HepG2 (cell line): ENCODE results near the gene RANBP6. TPM values are rescaled to one million over a fixed set of nuclear protein-coding genes. Genes with fewer than 3 reads are reported as not detected.

Experiments
- ATAC-seq: fragments of 200-7000 bp; cut with Tn5 transposase; 3 replicates; pipeline ENCODE4 v1.9.1; 2020; ENCODE audit warnings: mild to moderate bottlenecking, moderate library complexity
- BruUV-seq: library from RNA; stranded (reverse); fragments of 400-500 nt; replicated peaks from 2 replicates; lab custom pipeline; 2021; lab: Mats Ljungman, UMichigan
- CTCF ChIA-PET: fragments of 300-600 bp; formaldehyde crosslinking; extraction: SDS; loops from one replicate; lab custom pipeline; 2021; ENCODE audit warnings: low total read pairs, inconsistent platforms, low intra/inter-chr PET ratio; lab: Yijun Ruan, JAX
- POLR2A ChIA-PET: fragments of 350-600 bp; sonication (Branson Sonifier 250); formaldehyde crosslinking; loops from one replicate; lab custom pipeline; 2020; ENCODE audit warnings: antibody characterized with exemption, inconsistent platforms; lab: Yijun Ruan, JAX
- DNase-seq: peaks from one replicate; pipeline ENCODE4 v3.0.0-alpha.2; 2015; ENCODE audit warnings: low spot score
- FAIRE-seq: peaks from 3 replicates; lab custom pipeline; 2011; peaks lifted over from hg19 to GRCh38; lab: Jason Lieb, UNC
- H2AFZ ChIP-seq: one replicate; pipeline ENCODE4 v1.6.1; 2011; ENCODE audit warnings: low read length, inconsistent platforms
- H3K27ac ChIP-seq: fragments of 300-600 bp; 3 replicates; pipeline ENCODE4 v1.8.0; 2011; ENCODE audit warnings: mixed run types, mild to moderate bottlenecking, mixed read lengths, low read length, inconsistent platforms; ENCODE audit not compliant: insufficient read depth; ENCODE audit errors: extremely low read length
- H3K27me3 ChIP-seq, 2 experiments: fragments of 200-600 bp in 1 of 2; 2 replicates in 1 of 2; 3 replicates in 1 of 2; pipeline versions ENCODE4 v1.6.0 to v1.8.0; 2011; ENCODE audit warnings: low read length in 2 of 2, mild to moderate bottlenecking in 2 of 2, moderate library complexity in 2 of 2, inconsistent platforms in 1 of 2; ENCODE audit not compliant: insufficient read depth in 2 of 2, control insufficient read depth in 1 of 2
- H3K36me3 ChIP-seq, 2 experiments: fragments of 200-600 bp in 1 of 2; replicated peaks in 1 of 2; 2 replicates in 1 of 2; 3 replicates in 1 of 2; pipeline versions ENCODE4 v1.5.1 to v1.8.0; 2011; ENCODE audit warnings: low read length in 2 of 2, inconsistent platforms in 1 of 2; ENCODE audit not compliant: insufficient read depth in 2 of 2, control insufficient read depth in 1 of 2
- H3K4me1 ChIP-seq: 2 replicates; pipeline ENCODE4 v1.5.1; 2012; ENCODE audit warnings: low read length, inconsistent platforms; ENCODE audit not compliant: insufficient read depth
- H3K4me2 ChIP-seq: 2 replicates; pipeline ENCODE4 v1.6.0; 2011; ENCODE audit warnings: low read depth, low read length, inconsistent platforms
- H3K4me3 ChIP-seq, 3 experiments: fragments of 200-600 bp in 1 of 3; sonication (generic), shearing (Covaris generic) in 1 of 3; replicated peaks in 1 of 3; 2 replicates each; pipeline ENCODE4 v1.5.1; 2011 to 2016; ENCODE audit warnings: low read length in 3 of 3, inconsistent platforms in 2 of 3, low read depth in 2 of 3, mild to moderate bottlenecking in 2 of 3, control low read depth in 1 of 3, mixed read lengths in 1 of 3; ENCODE audit not compliant: insufficient read depth in 1 of 3
- H3K79me2 ChIP-seq: one replicate; pipeline ENCODE4 v1.6.1; 2011; ENCODE audit warnings: low read length, inconsistent platforms; ENCODE audit not compliant: insufficient read depth
- H3K9ac ChIP-seq: 2 replicates; pipeline ENCODE4 v1.6.0; 2011; ENCODE audit warnings: mild to moderate bottlenecking, low read depth, low read length, inconsistent platforms; ENCODE audit not compliant: insufficient read depth
- H3K9me3 ChIP-seq: 2 replicates; pipeline ENCODE4 v1.5.1; 2012; ENCODE audit warnings: mild to moderate bottlenecking, low read length
- H4K20me1 ChIP-seq: 2 replicates; pipeline ENCODE4 v1.6.0; 2011; ENCODE audit warnings: inconsistent platforms, mild to moderate bottlenecking, low read length, moderate library complexity; ENCODE audit not compliant: insufficient read depth
- HDAC6 ChIP-seq: fragments of 200-600 bp; sonication (generic); IDR thresholded peaks from 2 replicates; pipeline ENCODE4 v1.7.0; 2017; ENCODE audit warnings: mild to moderate bottlenecking, antibody characterized with exemption, low read length, low read depth
- HIC2 ChIP-seq: sonication (generic); formaldehyde crosslinking; IDR thresholded peaks from 2 replicates; pipeline ENCODE4 v1.9.0; 2022; ENCODE audit warnings: low read depth, missing genetic modification reagents
- ISX ChIP-seq: sonication (generic); formaldehyde crosslinking; conservative IDR thresholded peaks from 2 replicates; pipeline ENCODE4 v1.5.0; 2020; ENCODE audit warnings: missing genetic modification reagents
- JARID2 ChIP-seq: sonication (generic); formaldehyde crosslinking; IDR thresholded peaks from 2 replicates; pipeline ENCODE4 v1.8.1; 2023; ENCODE audit warnings: missing genetic modification reagents, inconsistent platforms; ENCODE audit not compliant: insufficient replicate concordance
- RBM39 ChIP-seq: fragments of 200-400 bp; formaldehyde crosslinking; IDR thresholded peaks from one replicate; pipeline ENCODE4 v1.6.1; 2018; ENCODE audit warnings: antibody characterized with exemption, mild to moderate bottlenecking, low read depth, low read length; ENCODE audit not compliant: poor library complexity, severe bottlenecking
- TOPORS ChIP-seq: sonication (generic); formaldehyde crosslinking; IDR thresholded peaks from 2 replicates; pipeline ENCODE4 v1.8.0; 2023; ENCODE audit warnings: mild to moderate bottlenecking, missing genetic modification reagents
- ZKSCAN1 ChIP-seq: fragments of 150-350 bp; IDR thresholded peaks from 2 replicates; pipeline ENCODE4 v1.6.1; 2014; ENCODE audit warnings: low read length
- ZNF12 ChIP-seq: sonication (generic); formaldehyde crosslinking; IDR thresholded peaks from 2 replicates; pipeline ENCODE4 v1.5.0; 2020; ENCODE audit warnings: missing genetic modification reagents
- ZNF281 ChIP-seq: sonication (generic); formaldehyde crosslinking; IDR thresholded peaks from 2 replicates; pipeline ENCODE4 v1.4.0; 2020; ENCODE audit warnings: missing genetic modification reagents, borderline replicate concordance
- ZNF432 ChIP-seq: sonication (generic); formaldehyde crosslinking; IDR thresholded peaks from 2 replicates; pipeline ENCODE4 v1.5.0; 2020; ENCODE audit warnings: missing genetic modification reagents, mild to moderate bottlenecking, borderline replicate concordance
- ZNF446 ChIP-seq: sonication (generic); formaldehyde crosslinking; IDR thresholded peaks from 2 replicates; pipeline ENCODE4 v1.5.0; 2020; ENCODE audit warnings: mild to moderate bottlenecking, missing genetic modification reagents
- ZNF652 ChIP-seq: IDR thresholded peaks from 2 replicates; pipeline ENCODE4 v1.6.1; 2016; ENCODE audit warnings: low read depth, borderline replicate concordance
- ZNF800 ChIP-seq: sonication (generic); formaldehyde crosslinking; IDR thresholded peaks from 2 replicates; pipeline ENCODE4 v1.4.0; 2020; ENCODE audit warnings: missing genetic modification reagents
- ZNF879 ChIP-seq: sonication (generic); formaldehyde crosslinking; IDR thresholded peaks from 2 replicates; pipeline ENCODE4 v1.8.1; 2023; ENCODE audit warnings: missing genetic modification reagents
- WGBS: methylation state at CpG from one replicate; pipeline ENCODE4 v1.1.6; 2017; ENCODE audit warnings: low lambda C conversion rate; 5-methylcytosine and 5-hydroxymethylcytosine counted together
- in situ Hi-C: cut with HindIII; loops from 2 replicates; pipeline ENCODE4 v1.10.0; 2017; ENCODE audit warnings: low pct_unique_long_range_greater_than_20kb; ENCODE audit not compliant: extremely low pct_ligation_motif_present
- intact Hi-C: fragments of 100-400 bp; cut with micrococcal nuclease; formaldehyde crosslinking; loops from one replicate; pipeline ENCODE4 v1.10.0; 2022; ENCODE audit not compliant: unreplicated experiment
- polyA plus RNA-seq, 8 experiments: library from polyadenylated mRNA; depleted of rRNA in 3 of 8; stranded (reverse) in 7 of 8; unstranded in 1 of 8; fragments of >200 nt; fragmentation: Illumina TruSeq in 4 of 8; extraction: Trizol in 4 of 8; gene quantifications; 2 replicates each; pipeline versions ENCODE4 v1.2.1 to v1.2.3, GENCODE V29; 2011 to 2016; ENCODE audit warnings: low read depth in 4 of 8, missing spikeins in 1 of 8, mixed read lengths in 1 of 8; ENCODE audit not compliant: insufficient read depth in 1 of 8
- total RNA-seq, 5 experiments: library from RNA; depleted of rRNA; stranded (reverse); fragments of >200 nt; fragmentation: Illumina TruSeq; extraction: Trizol; gene quantifications; 2 replicates each; pipeline ENCODE4 v1.2.3, GENCODE V29; 2016; ENCODE audit warnings: low read depth in 1 of 5

Gene RANBP6
- total and polyA plus RNA-seq, 2 of the 13 experiments (the other 11 are each of a cell fraction or from before 2014, with no cell fraction given), result 7.5 to 26.0 TPM

DNA sequence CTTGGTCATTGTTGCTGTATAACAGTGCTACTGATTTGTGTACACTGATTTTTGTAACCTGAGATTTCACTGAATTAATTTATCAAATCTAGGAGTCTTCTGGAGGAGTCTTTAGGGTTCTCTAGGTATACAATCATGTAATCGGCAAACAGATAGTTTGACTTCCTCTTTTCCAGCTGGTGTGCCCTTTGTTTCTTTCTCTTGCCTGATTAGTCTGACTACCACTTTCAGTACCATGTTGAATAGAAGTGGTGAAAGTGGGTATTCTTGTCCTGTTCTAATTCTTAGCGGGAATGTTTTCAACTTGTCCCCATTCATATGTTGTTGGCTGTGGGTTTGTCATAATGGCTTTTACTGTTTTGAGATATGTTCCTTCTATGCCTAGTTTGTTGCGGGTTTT is 24.7 kb upstream of the RANBP6 start:
- Histone ChIP-seq H3K9ac (no peak overlapping the region), H3K36me3 (no peaks in the 10 kb centered on the region), H3K9me3 (no peaks in the 10 kb centered on the region), H3K4me1 (peaks cover 2% of the 10 kb centered on the region; the same call in 1 of the 2 replicates), H3K4me3 (no peak overlapping the region), H3K27me3 (peaks cover 0 to 3% of the 10 kb centered on the region in 2 experiments; a peak in 1 of 5 replicates), H4K20me1 (no peaks in the 10 kb centered on the region), H2AFZ (no peak overlapping the region), H3K27ac (no peak overlapping the region), H3K79me2 (no peaks in the 10 kb centered on the region), H3K4me2 (no peak overlapping the region)
- ATAC-seq, result no peak
- in situ Hi-C loops, result no loop called here
- ChIA-PET POLR2A (no interaction called here), CTCF (no interaction called here)
- TF ChIP-seq HIC2 (CRISPR knock-in tag) (no peak), HDAC6 (no peak), ZNF432 (CRISPR knock-in tag) (no peak), ZNF446 (CRISPR knock-in tag) (no peak), RBM39 (no peak), JARID2 (CRISPR knock-in tag) (no peak), ZKSCAN1 (no peak), TOPORS (CRISPR knock-in tag) (no peak), ZNF800 (CRISPR knock-in tag) (no peak), ZNF652 (no peak), ZNF281 (CRISPR knock-in tag) (no peak), ZNF12 (CRISPR knock-in tag) (no peak), ZNF879 (CRISPR knock-in tag) (no peak), ISX (CRISPR knock-in tag) (no peak)
- BruUV-seq, result no TSS peak
- intact Hi-C loops, result no loop called here
- FAIRE-seq, result no peak
- DNase-seq, result no peak
- 42% methylated on average over 3 of the region's 3 CpGs for WGBS
